HCT116 (cell line): Measurements from ENCODE around the gene LSM7. TPM values are rescaled to one million over a fixed set of nuclear protein-coding genes. Genes with fewer than 3 reads are reported as not detected.

Source experiments
- ATAC-seq: fragments of 200-7000 bp; cut with Tn5 transposase; 2 replicates; pipeline ENCODE4 v1.9.1; 2020; ENCODE audit warnings: mild to moderate bottlenecking, moderate library complexity
- BruUV-seq: library from RNA; stranded (reverse); fragments of 400-500 nt; replicated peaks from 2 replicates; lab custom pipeline; 2021; lab: Mats Ljungman, UMichigan
- CTCF ChIA-PET: fragments of 300-600 bp; sonication (Branson Sonifier 250); formaldehyde crosslinking; loops from one replicate; lab custom pipeline; 2021; ENCODE audit warnings: antibody characterized with exemption; lab: Charles Lee
- POLR2A ChIA-PET: fragments of 300-600, 350-600 bp; sonication (Branson Sonifier 250); formaldehyde crosslinking; loops from one replicate; lab custom pipeline; 2021; ENCODE audit warnings: antibody characterized with exemption; lab: Charles Lee
- RAD21 ChIA-PET, 2 experiments: fragments of 300-600 bp; sonication (Branson Sonifier 250); formaldehyde crosslinking; loops; one replicate each; lab custom pipeline; 2023; ENCODE audit warnings: low total read pairs in 2 of 2; ENCODE audit not compliant: uncharacterized antibody in 2 of 2, unreplicated experiment in 2 of 2, low non-redundant PET in 1 of 2; lab: Charles Lee
- DNase-seq: peaks from one replicate; pipeline ENCODE4 v3.0.0-alpha.2; 2010; ENCODE audit warnings: low read depth, low spot score
- H2AFZ ChIP-seq: fragments of 200-600 bp; shearing (Covaris generic), sonication (generic); 2 replicates; pipeline ENCODE4 v1.6.1; 2017; ENCODE audit warnings: low read depth, mixed run types, mixed read lengths, antibody characterized with exemption, low read length; ENCODE audit not compliant: poor library complexity, severe bottlenecking
- H3K27ac ChIP-seq: 2 replicates; pipeline ENCODE4 v1.5.1; 2012; ENCODE audit warnings: low read depth, low read length
- H3K27me3 ChIP-seq: fragments of 200-600 bp; sonication (generic); 2 replicates; pipeline ENCODE4 v1.6.1; 2016; ENCODE audit warnings: mixed run types, low read length, mixed read lengths; ENCODE audit not compliant: insufficient read depth
- H3K36me3 ChIP-seq, 2 experiments: fragments of 200-500 bp in 1 of 2; fragments of 200-600 bp in 1 of 2; sonication (Bioruptor generic) in 1 of 2; sonication (generic) in 1 of 2; 2 replicates each; pipeline versions ENCODE4 v1.5.1 to v1.6.1; 2014 to 2016; ENCODE audit warnings: low read length in 2 of 2, inconsistent platforms in 1 of 2, mixed read lengths in 1 of 2, mixed run types in 1 of 2; ENCODE audit not compliant: insufficient read depth in 2 of 2, control insufficient read depth in 1 of 2
- H3K4me1 ChIP-seq, 2 experiments: fragments of 200-600 bp in 1 of 2; sonication (generic) in 1 of 2; 2 replicates each; pipeline versions ENCODE4 v1.5.1 to v1.6.1; 2012 to 2017; ENCODE audit warnings: low read length in 2 of 2, inconsistent platforms in 1 of 2, mild to moderate bottlenecking in 1 of 2, mixed read lengths in 1 of 2, mixed run types in 1 of 2, moderate library complexity in 1 of 2; ENCODE audit not compliant: insufficient read depth in 2 of 2, control insufficient read depth in 1 of 2
- H3K4me2 ChIP-seq: fragments of 200-600 bp; sonication (generic); 2 replicates; pipeline ENCODE4 v1.6.1; 2017; ENCODE audit warnings: mixed run types, low read length, mixed read lengths
- H3K4me3 ChIP-seq, 2 experiments: fragments of 200-600 bp in 1 of 2; sonication (generic) in 1 of 2; replicated peaks in 1 of 2; 2 replicates each; pipeline ENCODE4 v1.5.1; 2011 to 2016; ENCODE audit warnings: low read length in 2 of 2, control low read depth in 1 of 2, low read depth in 1 of 2, mild to moderate bottlenecking in 1 of 2, mixed read lengths in 1 of 2, mixed run types in 1 of 2
- H3K79me2 ChIP-seq: fragments of 200-600 bp; sonication (generic); 2 replicates; pipeline ENCODE4 v1.6.1; 2017; ENCODE audit warnings: mild to moderate bottlenecking, mixed run types, low read length, moderate library complexity, mixed read lengths; ENCODE audit not compliant: insufficient read depth
- H3K9ac ChIP-seq: fragments of 200-600 bp; sonication (generic); 2 replicates; pipeline ENCODE4 v1.6.1; 2016; ENCODE audit warnings: low read length, mixed read lengths
- H3K9me2 ChIP-seq: fragments of 200-600 bp; sonication (generic), shearing (Covaris generic); 2 replicates; pipeline ENCODE4 v1.6.1; 2017; ENCODE audit warnings: mixed run types, mild to moderate bottlenecking, moderate library complexity; ENCODE audit not compliant: insufficient read depth
- H3K9me3 ChIP-seq, 2 experiments: fragments of 200-500 bp in 1 of 2; fragments of 200-600 bp in 1 of 2; sonication (Bioruptor generic) in 1 of 2; sonication (generic) in 1 of 2; 2 replicates each; pipeline ENCODE4 v1.6.1; 2014 to 2017; ENCODE audit warnings: low read length in 2 of 2, mixed read lengths in 2 of 2, inconsistent platforms in 1 of 2, low read depth in 1 of 2, mild to moderate bottlenecking in 1 of 2, mixed run types in 1 of 2, moderate library complexity in 1 of 2; ENCODE audit not compliant: control insufficient read depth in 1 of 2, insufficient read depth in 1 of 2
- H4K20me1 ChIP-seq: fragments of 200-600 bp; sonication (generic), shearing (Covaris generic); 2 replicates; pipeline ENCODE4 v1.6.1; 2017; ENCODE audit warnings: mixed run types, mild to moderate bottlenecking, moderate library complexity; ENCODE audit not compliant: insufficient read depth
- CBX3 ChIP-seq: IDR thresholded peaks from 2 replicates; pipeline ENCODE4 v1.6.1; 2012; ENCODE audit warnings: low read depth
- CEBPB ChIP-seq: IDR thresholded peaks from 2 replicates; pipeline ENCODE4 v1.6.1; 2012; ENCODE audit warnings: low read depth
- EZH2 ChIP-seq: fragments of 200-600 bp; sonication (generic); IDR thresholded peaks from 2 replicates; pipeline ENCODE4 v1.6.1; 2017; ENCODE audit warnings: antibody characterized with exemption, mixed run types
- EZH2phosphoT487 ChIP-seq: fragments of 200-600 bp; IDR thresholded peaks from 2 replicates; pipeline ENCODE4 v1.6.1; 2018; ENCODE audit warnings: antibody characterized with exemption, borderline replicate concordance
- JUND ChIP-seq: IDR thresholded peaks from 2 replicates; pipeline ENCODE4 v1.6.1; 2012
- POLR2A ChIP-seq: IDR thresholded peaks from 2 replicates; pipeline ENCODE4 v1.7.0; 2011; ENCODE audit warnings: borderline replicate concordance; ENCODE audit not compliant: insufficient read depth, insufficient read length; ENCODE audit errors: extremely low read depth
- SIN3A ChIP-seq: IDR thresholded peaks from 2 replicates; pipeline ENCODE4 v1.6.1; 2012; ENCODE audit warnings: low read depth
- SP1 ChIP-seq: IDR thresholded peaks from 2 replicates; pipeline ENCODE4 v1.6.1; 2012; ENCODE audit warnings: low read depth
- YY1 ChIP-seq: IDR thresholded peaks from 2 replicates; pipeline ENCODE4 v1.6.1; 2011; ENCODE audit warnings: low read length, low read depth, moderate library complexity, mild to moderate bottlenecking; ENCODE audit not compliant: insufficient replicate concordance; ENCODE audit errors: extremely low read depth
- ZNF274 ChIP-seq: fragments of 200-500 bp; sonication (Bioruptor generic); IDR thresholded peaks from 2 replicates; pipeline ENCODE4 v1.6.1; 2014; ENCODE audit warnings: mild to moderate bottlenecking, low read depth, low read length, inconsistent platforms
- intact Hi-C: fragments of 100-400 bp; cut with micrococcal nuclease; formaldehyde crosslinking; loops from 2 replicates; pipeline ENCODE4 v1.10.0; 2022
- total RNA-seq: library from RNA; stranded (reverse); gene quantifications from one replicate; pipeline ENCODE4 v1.2.1, GENCODE V29; 2021; ENCODE audit not compliant: unreplicated experiment
- TF ChIP-seq, protein P1 (sequence below): IDR thresholded peaks from 2 replicates; pipeline ENCODE4 v1.6.1; 2012
- TF ChIP-seq, protein P2 (sequence below): IDR thresholded peaks from 2 replicates; pipeline ENCODE4 v1.6.1; 2011; ENCODE audit warnings: mild to moderate bottlenecking, low read length, moderate library complexity; ENCODE audit not compliant: insufficient replicate concordance; ENCODE audit errors: extremely low read depth
- TF ChIP-seq, protein P3 (sequence below): IDR thresholded peaks from 2 replicates; pipeline ENCODE4 v1.6.1; 2012

Gene LSM7
- total RNA-seq, 1 experiment from 2014 or later = 190 TPM

- no TSS peak for BruUV-seq
Observed at GRCh38 chr19:2344381-2344870, 16.0 kb upstream of the LSM7 start.

More at GRCh38 chr19:2344381-2344870, 16.0 kb upstream of the LSM7 start:
- ChIA-PET RAD21 (no interaction called here), POLR2A (no interaction called here), CTCF (no interaction called here)
- H3K4me2 ChIP-seq = no peak overlapping the region
- no peaks in the 10 kb centered on the region for H3K79me2 ChIP-seq
- H3K9me2 ChIP-seq = no peaks in the 10 kb centered on the region
- H3K9ac ChIP-seq = no peak overlapping the region
- no peak overlapping the region for H2AFZ ChIP-seq
- TF ChIP-seq EZH2 (no peak), SIN3A (no peak), CBX3 (no peak), JUND (no peak), POLR2A (no peak), CEBPB (no peak), YY1 (no peak), SP1 (no peak), ZNF274 (no peak), EZH2phosphoT487 (no peak)
- TF ChIP-seq, protein P1, sequence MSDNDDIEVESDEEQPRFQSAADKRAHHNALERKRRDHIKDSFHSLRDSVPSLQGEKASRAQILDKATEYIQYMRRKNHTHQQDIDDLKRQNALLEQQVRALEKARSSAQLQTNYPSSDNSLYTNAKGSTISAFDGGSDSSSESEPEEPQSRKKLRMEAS = no peak
- TF ChIP-seq, protein P2, sequence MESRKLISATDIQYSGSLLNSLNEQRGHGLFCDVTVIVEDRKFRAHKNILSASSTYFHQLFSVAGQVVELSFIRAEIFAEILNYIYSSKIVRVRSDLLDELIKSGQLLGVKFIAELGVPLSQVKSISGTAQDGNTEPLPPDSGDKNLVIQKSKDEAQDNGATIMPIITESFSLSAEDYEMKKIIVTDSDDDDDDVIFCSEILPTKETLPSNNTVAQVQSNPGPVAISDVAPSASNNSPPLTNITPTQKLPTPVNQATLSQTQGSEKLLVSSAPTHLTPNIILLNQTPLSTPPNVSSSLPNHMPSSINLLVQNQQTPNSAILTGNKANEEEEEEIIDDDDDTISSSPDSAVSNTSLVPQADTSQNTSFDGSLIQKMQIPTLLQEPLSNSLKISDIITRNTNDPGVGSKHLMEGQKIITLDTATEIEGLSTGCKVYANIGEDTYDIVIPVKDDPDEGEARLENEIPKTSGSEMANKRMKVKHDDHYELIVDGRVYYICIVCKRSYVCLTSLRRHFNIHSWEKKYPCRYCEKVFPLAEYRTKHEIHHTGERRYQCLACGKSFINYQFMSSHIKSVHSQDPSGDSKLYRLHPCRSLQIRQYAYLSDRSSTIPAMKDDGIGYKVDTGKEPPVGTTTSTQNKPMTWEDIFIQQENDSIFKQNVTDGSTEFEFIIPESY = no peak
- TF ChIP-seq, protein P3, sequence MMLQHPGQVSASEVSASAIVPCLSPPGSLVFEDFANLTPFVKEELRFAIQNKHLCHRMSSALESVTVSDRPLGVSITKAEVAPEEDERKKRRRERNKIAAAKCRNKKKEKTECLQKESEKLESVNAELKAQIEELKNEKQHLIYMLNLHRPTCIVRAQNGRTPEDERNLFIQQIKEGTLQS = no peak
- H3K36me3 ChIP-seq = no peaks in the 10 kb centered on the region
- no peaks in the 10 kb centered on the region for H3K27me3 ChIP-seq
- no peaks in the 10 kb centered on the region for H3K9me3 ChIP-seq
- no peak; the same call in 1 of the 2 replicates for ATAC-seq
- no peak overlapping the region for H3K4me3 ChIP-seq
- no peaks in the 10 kb centered on the region for H4K20me1 ChIP-seq
- H3K27ac ChIP-seq = no peak overlapping the region
- intact Hi-C loops = no loop called here
- H3K4me1 ChIP-seq = peaks cover 5 to 8% of the 10 kb centered on the region in 2 experiments; a peak in 3 of 4 replicates
- DNase-seq = no peak
